GM13977 (cell line): ENCODE results near the gene SMIM41.

ENCODE experiments used
- DNase-seq: peaks from one replicate; pipeline ENCODE4 v3.0.0; 2012; ENCODE audit warnings: low spot score
- in situ Hi-C: fragments of 300-500 bp; cut with MboI; formaldehyde crosslinking; loops from one replicate; pipeline ENCODE4 v1.12.0; 2022; ENCODE audit warnings: low sequenced_read_pairs, low pct_unique_long_range_greater_than_20kb, mixed read lengths, inconsistent platforms; ENCODE audit not compliant: unreplicated experiment
- TF ChIP-seq, protein P1 (sequence below): IDR thresholded peaks from 2 replicates; pipeline ENCODE4 v1.5.1; 2012; ENCODE audit warnings: mild to moderate bottlenecking, control low read depth; ENCODE audit not compliant: insufficient read depth; ENCODE audit errors: extremely low read depth, missing control alignments

SMIM41 gene

DNA sequence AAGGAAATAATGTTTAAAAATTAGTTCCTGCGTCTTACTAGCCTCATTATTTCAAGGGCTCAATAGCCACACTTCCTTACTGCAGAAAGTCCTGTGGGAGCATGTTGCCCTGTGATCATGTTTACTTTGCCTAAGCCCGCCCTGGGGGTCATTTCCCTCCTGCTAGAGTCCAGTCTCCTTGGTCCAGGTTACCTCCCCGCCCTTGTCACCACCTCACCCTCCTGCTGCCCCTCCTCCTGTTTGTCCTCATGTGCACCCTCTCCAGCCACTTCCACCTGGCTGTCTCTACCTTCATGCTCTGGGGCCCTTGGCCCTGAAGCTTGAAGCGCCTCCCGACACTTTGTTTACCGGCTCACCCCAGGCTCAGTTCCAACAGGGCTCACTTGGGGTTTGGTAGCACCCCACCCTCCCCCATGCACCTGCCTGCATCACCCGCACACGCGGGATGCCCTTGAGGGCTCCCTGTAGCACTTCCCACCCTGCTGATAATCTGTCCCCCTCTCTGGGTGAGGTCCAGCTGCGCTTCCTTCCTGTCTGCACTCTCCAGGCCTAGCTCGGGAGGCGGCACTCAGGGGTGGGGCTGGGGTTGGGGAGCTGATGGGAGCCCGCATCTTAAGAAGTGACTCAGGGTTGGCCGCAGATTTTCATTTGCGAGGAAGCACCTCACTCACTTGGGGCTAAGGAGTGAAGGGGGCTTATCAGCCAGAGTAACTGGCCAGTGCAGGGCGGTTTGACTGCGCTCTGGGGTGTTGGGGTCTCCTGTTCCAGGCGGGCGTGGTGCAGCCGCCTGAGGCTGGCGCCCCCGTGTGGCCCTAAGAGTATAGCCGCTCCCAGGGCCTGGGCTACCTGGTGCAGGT, 40.1 kb downstream of the SMIM41 start:
- in situ Hi-C loops: loop anchor here (10.0 kb wide), 1 partner anchor 95 kb away; no protein-coding TSS in a partner anchor
- peak; percentile 52 for DNase-seq
- TF ChIP-seq, protein P1, sequence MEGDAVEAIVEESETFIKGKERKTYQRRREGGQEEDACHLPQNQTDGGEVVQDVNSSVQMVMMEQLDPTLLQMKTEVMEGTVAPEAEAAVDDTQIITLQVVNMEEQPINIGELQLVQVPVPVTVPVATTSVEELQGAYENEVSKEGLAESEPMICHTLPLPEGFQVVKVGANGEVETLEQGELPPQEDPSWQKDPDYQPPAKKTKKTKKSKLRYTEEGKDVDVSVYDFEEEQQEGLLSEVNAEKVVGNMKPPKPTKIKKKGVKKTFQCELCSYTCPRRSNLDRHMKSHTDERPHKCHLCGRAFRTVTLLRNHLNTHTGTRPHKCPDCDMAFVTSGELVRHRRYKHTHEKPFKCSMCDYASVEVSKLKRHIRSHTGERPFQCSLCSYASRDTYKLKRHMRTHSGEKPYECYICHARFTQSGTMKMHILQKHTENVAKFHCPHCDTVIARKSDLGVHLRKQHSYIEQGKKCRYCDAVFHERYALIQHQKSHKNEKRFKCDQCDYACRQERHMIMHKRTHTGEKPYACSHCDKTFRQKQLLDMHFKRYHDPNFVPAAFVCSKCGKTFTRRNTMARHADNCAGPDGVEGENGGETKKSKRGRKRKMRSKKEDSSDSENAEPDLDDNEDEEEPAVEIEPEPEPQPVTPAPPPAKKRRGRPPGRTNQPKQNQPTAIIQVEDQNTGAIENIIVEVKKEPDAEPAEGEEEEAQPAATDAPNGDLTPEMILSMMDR: peak; percentile 91

DNA sequence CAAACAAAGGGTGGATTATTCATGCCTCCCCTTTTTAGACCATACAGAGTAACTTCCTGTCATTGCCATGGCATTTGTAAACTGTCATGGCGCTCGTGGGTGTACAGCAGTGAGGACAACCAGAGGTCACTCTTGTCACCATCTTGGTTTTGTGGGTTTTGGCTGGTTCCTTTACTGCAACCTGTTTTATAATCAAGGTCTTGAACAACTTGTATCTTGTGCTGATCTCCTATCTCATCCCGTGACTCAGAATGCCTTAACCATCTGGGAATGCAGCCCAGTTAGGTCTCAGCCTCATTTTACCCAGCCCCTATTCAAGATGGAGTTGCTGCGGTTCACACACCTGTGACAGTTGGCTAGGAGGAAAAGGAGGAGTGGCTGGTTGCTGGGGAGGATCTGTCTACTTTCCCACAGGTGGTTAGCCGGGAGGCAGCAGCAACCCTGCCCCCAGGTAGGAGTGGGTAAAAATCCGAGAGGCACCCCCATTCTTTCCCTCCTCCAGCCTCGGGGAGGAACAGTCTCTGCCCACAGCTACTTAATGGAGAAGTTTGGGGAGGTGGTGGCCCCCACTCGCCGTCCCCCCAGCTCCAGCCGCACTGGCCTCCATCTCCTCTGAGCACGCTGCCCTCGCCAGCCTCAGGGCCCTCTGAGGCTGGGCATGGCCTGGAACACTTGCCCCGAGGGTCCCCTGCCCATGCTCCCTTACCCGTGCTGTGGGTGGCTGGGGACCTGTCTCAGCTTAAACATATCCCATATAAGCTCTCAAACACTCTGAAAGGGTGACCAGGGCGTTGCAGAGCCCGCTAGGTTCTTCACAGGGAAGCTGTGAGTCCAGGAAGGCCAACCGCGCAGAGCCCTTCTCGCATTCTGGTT, 41.7 kb downstream of the SMIM41 start:
- peak; percentile 5 for DNase-seq
- in situ Hi-C loops: loop anchor here (10.0 kb wide), 1 partner anchor 96 kb away; no protein-coding TSS in a partner anchor
- TF ChIP-seq, protein P1: no peak

DNA sequence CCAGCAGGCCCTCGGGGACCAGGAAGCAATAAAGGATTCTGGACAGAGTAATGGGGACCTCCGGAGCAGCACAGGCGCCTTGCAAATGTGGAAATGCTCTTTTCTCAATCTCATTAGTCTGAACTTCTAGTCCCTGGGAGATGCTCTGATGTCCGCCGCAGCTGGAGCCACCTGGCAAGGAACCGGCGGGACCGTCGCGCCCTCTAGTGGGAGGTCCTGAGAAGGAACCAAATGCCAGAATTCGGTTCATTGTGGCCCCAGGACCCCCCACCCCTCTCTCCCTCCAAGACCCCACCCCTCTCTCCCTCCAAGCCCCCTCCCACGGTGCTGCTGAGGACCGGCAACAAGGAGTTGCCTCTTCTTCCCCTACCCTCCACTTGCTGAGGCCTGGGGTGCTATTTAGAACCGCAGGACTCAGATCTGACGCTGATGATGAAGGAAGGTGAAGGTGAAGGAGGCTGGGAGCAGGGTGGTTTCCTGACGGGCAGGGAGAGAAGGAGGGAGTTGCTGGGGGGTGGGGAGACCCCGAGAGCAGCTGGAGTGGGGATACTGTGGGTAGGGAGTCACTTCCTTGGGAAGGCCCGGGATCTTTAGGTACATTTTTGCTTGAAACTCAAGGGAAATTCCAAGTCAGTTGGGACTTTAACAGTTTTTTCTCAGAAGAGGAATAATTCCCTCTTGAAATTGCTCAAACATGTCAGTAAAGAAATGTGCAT, 42.5 kb downstream of the SMIM41 start:
- in situ Hi-C loops: loop anchor here (10.0 kb wide), 1 partner anchor 97 kb away; no protein-coding TSS in a partner anchor
- TF ChIP-seq, protein P1: peak; percentile 87
- peak; percentile 79 for DNase-seq

DNA sequence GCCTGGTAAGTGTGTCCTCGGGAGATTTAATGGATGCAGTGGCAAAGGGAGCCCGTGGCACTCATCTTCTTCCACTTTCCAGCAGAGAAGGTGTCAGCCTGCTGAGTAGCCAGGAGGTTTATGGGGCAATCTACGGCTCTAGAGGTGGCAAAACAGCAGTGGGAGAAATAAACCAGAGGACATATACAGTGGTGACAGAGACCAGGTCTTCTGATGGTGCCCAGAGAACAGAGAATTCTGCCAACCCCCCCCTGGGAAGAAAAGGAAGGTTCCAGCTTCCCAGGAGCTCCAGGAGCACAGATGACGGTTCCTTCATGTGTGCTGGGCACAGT, 43.0 kb downstream of the SMIM41 start:
- TF ChIP-seq, protein P1: no peak
- in situ Hi-C loops: loop anchor here (10.0 kb wide), 1 partner anchor 98 kb away; no protein-coding TSS in a partner anchor
- peak; percentile 20 for DNase-seq

DNA sequence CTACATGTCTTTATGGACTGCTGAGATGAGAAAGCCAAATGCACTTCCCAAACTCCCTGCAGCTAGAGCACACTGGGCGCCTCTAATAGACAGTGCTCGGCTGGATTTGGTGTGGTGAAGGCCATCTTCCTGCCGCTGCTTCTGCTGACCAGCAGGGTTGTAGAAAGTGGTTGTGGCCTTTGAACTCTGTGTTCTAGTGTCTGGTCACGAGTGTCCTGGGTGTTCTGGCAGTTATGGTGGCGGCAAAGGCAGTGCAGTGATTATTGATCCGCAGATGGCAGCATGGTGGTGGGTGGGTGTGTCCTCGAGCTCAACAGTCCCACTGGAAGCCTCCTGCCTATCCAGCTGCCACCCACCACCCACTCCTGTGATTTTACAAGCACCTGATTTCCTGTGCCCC, 43.4 kb downstream of the SMIM41 start:
- TF ChIP-seq, protein P1: no peak
- peak; percentile 5 for DNase-seq

DNA sequence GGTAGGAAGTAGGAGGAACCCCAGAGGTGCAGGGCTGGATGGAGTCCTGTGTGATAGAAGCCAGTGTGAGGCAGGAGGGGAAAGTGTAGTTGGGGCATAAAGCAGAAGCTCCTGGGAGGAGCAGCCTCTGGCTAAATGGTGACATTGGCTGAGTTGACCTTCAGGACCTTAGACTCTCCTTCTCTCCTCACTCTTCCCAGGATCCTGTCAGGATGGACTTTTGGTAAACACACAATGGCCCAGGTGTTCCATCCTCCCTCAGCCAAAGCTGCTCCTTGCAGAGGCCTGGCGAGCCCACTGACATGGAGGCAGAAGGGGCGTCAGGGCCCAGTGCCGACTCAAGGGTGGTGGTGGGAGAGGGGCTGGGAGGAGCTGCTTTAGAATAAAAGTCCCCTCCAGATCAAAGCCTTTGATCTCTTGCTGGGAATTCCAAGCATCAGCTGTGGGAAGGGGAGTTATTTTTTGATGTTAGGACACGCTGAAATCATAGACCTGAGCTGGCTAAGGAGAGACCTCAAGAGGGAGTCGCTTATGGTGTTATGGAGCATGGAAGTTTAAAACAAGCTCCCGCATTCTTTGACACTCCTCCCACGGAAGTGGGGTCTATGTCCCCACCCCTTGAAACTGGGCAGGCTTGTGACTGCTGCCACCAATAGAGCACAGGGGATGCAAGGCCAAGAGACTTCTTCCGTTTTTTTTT, 44.1 kb downstream of the SMIM41 start:
- TF ChIP-seq, protein P1: no peak
- peak; percentile 7 for DNase-seq
- in situ Hi-C loops: loop anchor here (10.0 kb wide), 1 partner anchor 99 kb away; no protein-coding TSS in a partner anchor

More for the DNA sequence above, 43.4 kb downstream of the SMIM41 start:
- in situ Hi-C loops: loop anchor here (10.0 kb wide), 1 partner anchor 98 kb away; no protein-coding TSS in a partner anchor
